NCI-H128 (cell line): ENCODE measurements around the gene MCC.

Source experiments
- DNase-seq: peaks from one replicate; lab custom pipeline; 2025; ENCODE audit not compliant: unreplicated experiment; lab: John Stamatoyannopoulos, UW

The MCC gene

GRCh38 chr5:113487781-113488644, at the start of gene MCC:
Gene MCC, minus strand, starts transcription at chr5:113488453.
- peak; percentile 6 for DNase-seq

GRCh38 chr5:113531481-113532159, 43.4 kb upstream of the MCC start:
- DNase-seq, result no peak

- no peak for DNase-seq
These were observed 39.5 kb upstream of the MCC start for GRCh38 chr5:113527746-113528145.

GRCh38 chr5:113526421-113526820, 38.2 kb upstream of the MCC start:
- no peak for DNase-seq

GRCh38 chr5:113524927-113525326, 36.7 kb upstream of the MCC start:
- DNase-seq, result no peak

- no peak for DNase-seq
These were observed 34.9 kb upstream of the MCC start for GRCh38 chr5:113523168-113523567.

GRCh38 chr5:113520899-113521298, 32.6 kb upstream of the MCC start:
- no peak for DNase-seq

- DNase-seq, result no peak
These were observed 32.2 kb upstream of the MCC start for GRCh38 chr5:113520429-113520828.

- DNase-seq, result no peak
These were observed 31.2 kb upstream of the MCC start for GRCh38 chr5:113519412-113519811.

GRCh38 chr5:113518884-113519283, 30.6 kb upstream of the MCC start:
- no peak for DNase-seq

- no peak for DNase-seq
These were observed 26.0 kb upstream of the MCC start for GRCh38 chr5:113514289-113514635.

GRCh38 chr5:113513384-113514288, 25.4 kb upstream of the MCC start, which contains the start of gene YTHDC2:
Gene YTHDC2, plus strand, starts transcription at chr5:113513694. Its CDS starts 202 bp downstream, at chr5:113513896.
- DNase-seq, result peak; percentile 29

GRCh38 chr5:113512341-113512740, 24.1 kb upstream of the MCC start:
- no peak for DNase-seq

- DNase-seq, result no peak
These were observed 22.7 kb upstream of the MCC start for GRCh38 chr5:113510836-113511451.

- DNase-seq, result no peak
These were observed 20.5 kb upstream of the MCC start for GRCh38 chr5:113508756-113509155.

GRCh38 chr5:113507601-113508000, 19.3 kb upstream of the MCC start:
- DNase-seq, result no peak

GRCh38 chr5:113505181-113505580, 16.9 kb upstream of the MCC start:
- DNase-seq, result no peak

- no peak for DNase-seq
These were observed 14.9 kb upstream of the MCC start for GRCh38 chr5:113503146-113503545.

GRCh38 chr5:113502073-113502472, 13.8 kb upstream of the MCC start:
- DNase-seq, result no peak

GRCh38 chr5:113495422-113495841, 7.2 kb upstream of the MCC start:
- DNase-seq, result no peak

GRCh38 chr5:113493446-113493845, 5.2 kb upstream of the MCC start:
- no peak for DNase-seq
